HEK293 (cell line): ENCODE results near the gene GTPBP6.

Experiments used
- CTCF ChIA-PET: fragments of 350-600 bp; formaldehyde crosslinking; extraction: SDS; loops from one replicate; lab custom pipeline; 2021; ENCODE audit warnings: antibody characterized with exemption; lab: Yijun Ruan, JAX
- POLR2A ChIA-PET: fragments of 300-600 bp; formaldehyde crosslinking; extraction: SDS; loops from one replicate; lab custom pipeline; 2020; ENCODE audit warnings: antibody characterized with exemption, inconsistent platforms; lab: Yijun Ruan, JAX
- H3K27ac ChIP-seq: fragments of 200-500 bp; sonication (Bioruptor generic); 2 replicates; pipeline ENCODE4 v1.5.1; 2014; ENCODE audit warnings: low read depth, low read length, control low read depth, inconsistent platforms; ENCODE audit errors: extremely low read depth
- H3K36me3 ChIP-seq, 2 experiments: fragments of 200-500 bp in 1 of 2; sonication (Bioruptor generic) in 1 of 2; 1 replicate in 1 of 2; 2 replicates in 1 of 2; pipeline ENCODE4 v1.5.1; 2014 to 2017; ENCODE audit warnings: inconsistent platforms in 2 of 2, low read length in 2 of 2; ENCODE audit not compliant: control insufficient read depth in 2 of 2, insufficient read depth in 1 of 2
- H3K4me1 ChIP-seq: fragments of 200-500 bp; sonication (Bioruptor generic); 2 replicates; pipeline ENCODE4 v1.5.1; 2014; ENCODE audit warnings: mild to moderate bottlenecking, low read length, inconsistent platforms; ENCODE audit not compliant: control insufficient read depth, insufficient read depth
- H3K4me3 ChIP-seq: 2 replicates; pipeline ENCODE4 v1.5.1; 2011; ENCODE audit warnings: low read depth, mild to moderate bottlenecking, control low read depth, low read length, moderate library complexity
- H3K9me3 ChIP-seq: fragments of 200-500 bp; sonication (Bioruptor generic); 2 replicates; pipeline ENCODE4 v1.5.1; 2014; ENCODE audit warnings: low read depth, low read length, inconsistent platforms; ENCODE audit not compliant: control insufficient read depth, insufficient read depth
- OVOL3 ChIP-seq: fragments of 450-650 bp; formaldehyde crosslinking; IDR thresholded peaks from 2 replicates; pipeline ENCODE4 v1.5.1; 2016; ENCODE audit warnings: missing biosample characterization, missing genetic modification characterization
- YY1 ChIP-seq: fragments of 450-650 bp; formaldehyde crosslinking; IDR thresholded peaks from 2 replicates; pipeline ENCODE4 v1.5.1; 2018; ENCODE audit warnings: missing biosample characterization, missing genetic modification characterization
- ZBTB26 ChIP-seq: fragments of 450-650 bp; formaldehyde crosslinking; optimal IDR thresholded peaks from 2 replicates; pipeline ENCODE3; 2016; ENCODE audit warnings: missing biosample characterization, mild to moderate bottlenecking, missing genetic modification characterization
- ZBTB7A ChIP-seq: fragments of 450-650 bp; formaldehyde crosslinking; IDR thresholded peaks from 2 replicates; pipeline ENCODE4 v1.5.1; 2016; ENCODE audit warnings: low read depth, missing biosample characterization, missing genetic modification characterization
- ZFP41 ChIP-seq: fragments of 450-650 bp; formaldehyde crosslinking; IDR thresholded peaks from 2 replicates; pipeline ENCODE4 v1.5.1; 2016; ENCODE audit warnings: missing biosample characterization, missing genetic modification characterization, borderline replicate concordance
- ZNF121 ChIP-seq: fragments of 450-650 bp; formaldehyde crosslinking; IDR thresholded peaks from 2 replicates; pipeline ENCODE4 v1.5.1; 2016; ENCODE audit warnings: missing biosample characterization, missing genetic modification characterization
- ZNF211 ChIP-seq: fragments of 450-650 bp; formaldehyde crosslinking; IDR thresholded peaks from 2 replicates; pipeline ENCODE4 v1.5.1; 2016; ENCODE audit warnings: low read depth, missing biosample characterization, missing genetic modification characterization
- ZNF398 ChIP-seq: fragments of 450-650 bp; formaldehyde crosslinking; IDR thresholded peaks from 2 replicates; pipeline ENCODE4 v1.5.1; 2017; ENCODE audit warnings: missing biosample characterization, missing genetic modification characterization
- ZNF621 ChIP-seq: fragments of 450-650 bp; formaldehyde crosslinking; IDR thresholded peaks from 2 replicates; pipeline ENCODE4 v1.5.1; 2017; ENCODE audit warnings: missing biosample characterization, missing genetic modification characterization
- ZNF629 ChIP-seq: fragments of 450-650 bp; formaldehyde crosslinking; IDR thresholded peaks from 2 replicates; pipeline ENCODE4 v1.5.1; 2017; ENCODE audit warnings: missing biosample characterization, missing genetic modification characterization
- ZNF645 ChIP-seq: fragments of 450-650 bp; formaldehyde crosslinking; IDR thresholded peaks from 2 replicates; pipeline ENCODE4; 2016; ENCODE audit warnings: missing biosample characterization, missing genetic modification characterization
- ZNF837 ChIP-seq: fragments of 450-650 bp; formaldehyde crosslinking; IDR thresholded peaks from 2 replicates; pipeline ENCODE4 v1.5.1; 2016; ENCODE audit warnings: missing biosample characterization, missing genetic modification characterization

GTPBP6 gene

GRCh38 chrX:349702-350101 is 31.1 kb upstream of the GTPBP6 start (continued):
- TF ChIP-seq ZNF645 (tag by site-specific recombination) (no peak), ZNF629 (no peak)
- TF ChIP-seq, all 188 proteins: peak for 0

GRCh38 chrX:349196-349595 is 30.6 kb upstream of the GTPBP6 start:
- TF ChIP-seq ZBTB26 (tag by site-specific recombination) (no peak), ZNF211 (tag by site-specific recombination) (no peak)
- CTCF ChIA-PET = no interaction called here
- no peak overlapping the region for H3K4me3 ChIP-seq
- no peaks in the 10 kb centered on the region for H3K9me3 ChIP-seq
- H3K27ac ChIP-seq = no peak overlapping the region
- peaks cover 0 to 28% of the 10 kb centered on the region in 2 experiments; a peak in 2 of 3 replicates for H3K36me3 ChIP-seq
- POLR2A ChIA-PET = no interaction called here
- H3K4me1 ChIP-seq = no peaks in the 10 kb centered on the region

GRCh38 chrX:348461-349117 is 30.0 kb upstream of the GTPBP6 start:
- peaks cover 0 to 31% of the 10 kb centered on the region in 2 experiments; a peak in 2 of 3 replicates for H3K36me3 ChIP-seq
- no peaks in the 10 kb centered on the region for H3K9me3 ChIP-seq
- TF ChIP-seq ZNF621 (tag by site-specific recombination) = no peak
- no peak for TF ChIP-seq ZBTB7A (tag by site-specific recombination)
- no peak for TF ChIP-seq YY1 (tag by site-specific recombination)
- no peak for TF ChIP-seq ZFP41 (tag by site-specific recombination)
- no peak for TF ChIP-seq ZNF121 (tag by site-specific recombination)
- TF ChIP-seq ZNF837 (tag by site-specific recombination) = no peak
- H3K4me3 ChIP-seq = no peak overlapping the region
- no peaks in the 10 kb centered on the region for H3K4me1 ChIP-seq
- POLR2A ChIA-PET = no interaction called here
- no peak overlapping the region for H3K27ac ChIP-seq
- CTCF ChIA-PET = no interaction called here

GRCh38 chrX:347351-348117 is 28.9 kb upstream of the GTPBP6 start:
- no peak overlapping the region for H3K4me3 ChIP-seq
- H3K9me3 ChIP-seq = no peaks in the 10 kb centered on the region
- TF ChIP-seq ZNF398 (tag by site-specific recombination) (no peak), OVOL3 (no peak)
- POLR2A ChIA-PET = no interaction called here
- peaks cover 0 to 28% of the 10 kb centered on the region in 2 experiments; a peak in 1 of 3 replicates for H3K36me3 ChIP-seq
- CTCF ChIA-PET = no interaction called here
- H3K27ac ChIP-seq = no peak overlapping the region
- no peaks in the 10 kb centered on the region for H3K4me1 ChIP-seq
